ENCODE measurements around the gene TMEM191C.
"Not testable (repeated sequence)": the region's sequence is repeated elsewhere in the genome, so short reads cannot be mapped to it uniquely, and the experiment has no call there.

DNA sequence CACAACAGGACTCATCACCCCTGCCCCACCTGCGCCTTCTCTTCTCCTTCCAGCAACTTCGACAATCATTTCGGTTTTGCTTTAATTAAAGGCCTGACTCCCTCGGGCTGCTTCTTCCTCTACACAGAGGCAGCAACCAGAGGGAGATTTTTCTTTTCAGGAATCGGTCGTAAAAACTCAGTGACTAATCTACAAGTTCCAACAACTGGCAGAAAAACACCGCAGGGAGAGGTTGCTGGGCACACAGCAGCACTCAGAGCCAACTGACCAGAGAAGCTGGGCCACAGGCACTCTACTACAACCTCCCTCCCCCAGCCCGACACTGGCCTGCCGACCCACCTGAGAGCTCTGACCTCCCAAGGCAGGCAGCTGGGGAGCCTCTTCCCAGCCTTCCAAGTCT lies 48.0 kb downstream of the TMEM191C start:
- TF ChIP-seq, protein P1, sequence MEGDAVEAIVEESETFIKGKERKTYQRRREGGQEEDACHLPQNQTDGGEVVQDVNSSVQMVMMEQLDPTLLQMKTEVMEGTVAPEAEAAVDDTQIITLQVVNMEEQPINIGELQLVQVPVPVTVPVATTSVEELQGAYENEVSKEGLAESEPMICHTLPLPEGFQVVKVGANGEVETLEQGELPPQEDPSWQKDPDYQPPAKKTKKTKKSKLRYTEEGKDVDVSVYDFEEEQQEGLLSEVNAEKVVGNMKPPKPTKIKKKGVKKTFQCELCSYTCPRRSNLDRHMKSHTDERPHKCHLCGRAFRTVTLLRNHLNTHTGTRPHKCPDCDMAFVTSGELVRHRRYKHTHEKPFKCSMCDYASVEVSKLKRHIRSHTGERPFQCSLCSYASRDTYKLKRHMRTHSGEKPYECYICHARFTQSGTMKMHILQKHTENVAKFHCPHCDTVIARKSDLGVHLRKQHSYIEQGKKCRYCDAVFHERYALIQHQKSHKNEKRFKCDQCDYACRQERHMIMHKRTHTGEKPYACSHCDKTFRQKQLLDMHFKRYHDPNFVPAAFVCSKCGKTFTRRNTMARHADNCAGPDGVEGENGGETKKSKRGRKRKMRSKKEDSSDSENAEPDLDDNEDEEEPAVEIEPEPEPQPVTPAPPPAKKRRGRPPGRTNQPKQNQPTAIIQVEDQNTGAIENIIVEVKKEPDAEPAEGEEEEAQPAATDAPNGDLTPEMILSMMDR (IDR thresholded peaks at IDR 0.05): not testable (repeated sequence)
- TF ChIP-seq POLR2A (IDR thresholded peaks at IDR 0.05): not testable (repeated sequence)
